OCI-M2 (cell line): ENCODE results near the gene PLEKHM1.

Experiments
- DNase-seq: peaks from one replicate; lab custom pipeline; 2025; ENCODE audit not compliant: unreplicated experiment; lab: John Stamatoyannopoulos, UW

PLEKHM1 gene

GRCh38 chr17:45402916-45403315, 87.6 kb downstream of the PLEKHM1 start:
- no peak for DNase-seq

- no peak for DNase-seq
Measured at GRCh38 chr17:45398800-45399199, 91.7 kb downstream of the PLEKHM1 start.

- DNase-seq, result no peak
Measured at GRCh38 chr17:45397796-45398195, 92.7 kb downstream of the PLEKHM1 start.

GRCh38 chr17:45396496-45397205, 93.9 kb downstream of the PLEKHM1 start:
- DNase-seq, result no peak

GRCh38 chr17:45395569-45396415, 94.7 kb downstream of the PLEKHM1 start:
- DNase-seq, result no peak

- DNase-seq, result no peak
Measured at GRCh38 chr17:45394913-45395568, 95.5 kb downstream of the PLEKHM1 start.

- DNase-seq, result no peak
Measured at GRCh38 chr17:45394564-45394912, 96.0 kb downstream of the PLEKHM1 start.

- DNase-seq, result no peak
Measured at GRCh38 chr17:45394091-45394490, 96.4 kb downstream of the PLEKHM1 start.

GRCh38 chr17:45393411-45393810, 97.1 kb downstream of the PLEKHM1 start:
- no peak for DNase-seq

GRCh38 chr17:45391918-45392317, 98.6 kb downstream of the PLEKHM1 start:
- no peak for DNase-seq

GRCh38 chr17:45391291-45391690, 99.2 kb downstream of the PLEKHM1 start:
- no peak for DNase-seq

GRCh38 chr17:45389354-45389753, 101.2 kb downstream of the PLEKHM1 start:
- DNase-seq, result no peak

- no peak for DNase-seq
Measured at GRCh38 chr17:45388604-45389325, 101.8 kb downstream of the PLEKHM1 start.

GRCh38 chr17:45387739-45388138, 102.8 kb downstream of the PLEKHM1 start:
- DNase-seq, result no peak

- no peak for DNase-seq
Measured at GRCh38 chr17:45386178-45386577, 104.3 kb downstream of the PLEKHM1 start.
